ENCODE data around the gene USH2A.

USH2A gene

GRCh38 chr1:215895893-215896292, 527.4 kb downstream of the USH2A start:
- intact Hi-C loops (cut with DNase I; ENCODE audit: low total_unique reads), result no loop called here
- no peak for DNase-seq
- Histone ChIP-seq H3K9me3 (no peaks in the 10 kb centered on the region), H3K4me1 (no peaks in the 10 kb centered on the region), H3K4me3 (no peak overlapping the region), H3K36me3 (no peaks in the 10 kb centered on the region), H3K27me3 (no peaks in the 10 kb centered on the region), H3K27ac (no peak overlapping the region)
- TF ChIP-seq CTCF (IDR thresholded peaks at IDR 0.05), result no peak

- intact Hi-C loops (cut with DNase I; ENCODE audit: low total_unique reads), result no loop called here
- TF ChIP-seq CTCF (IDR thresholded peaks at IDR 0.05), result no peak
- H3K9me3 ChIP-seq, result no peaks in the 10 kb centered on the region
- DNase-seq, result no peak
- no peaks in the 10 kb centered on the region for H3K4me1 ChIP-seq
- H3K27ac ChIP-seq, result no peak overlapping the region
- H3K36me3 ChIP-seq, result no peaks in the 10 kb centered on the region
- H3K27me3 ChIP-seq, result no peaks in the 10 kb centered on the region
- no peak overlapping the region for H3K4me3 ChIP-seq
Observed at GRCh38 chr1:215895276-215895675, 528.0 kb downstream of the USH2A start.

- Histone ChIP-seq H3K27me3 (no peaks in the 10 kb centered on the region), H3K36me3 (no peaks in the 10 kb centered on the region), H3K9me3 (no peaks in the 10 kb centered on the region), H3K4me3 (no peak overlapping the region), H3K4me1 (no peaks in the 10 kb centered on the region), H3K27ac (no peak overlapping the region)
- intact Hi-C loops (cut with DNase I; ENCODE audit: low total_unique reads), result no loop called here
- DNase-seq, result no peak
- no peak for TF ChIP-seq CTCF (IDR thresholded peaks at IDR 0.05)
Observed at GRCh38 chr1:215894617-215895016, 528.6 kb downstream of the USH2A start.

- H3K4me1 ChIP-seq, result no peaks in the 10 kb centered on the region
- intact Hi-C loops (cut with DNase I; ENCODE audit: low total_unique reads), result no loop called here
- no peak for TF ChIP-seq CTCF (IDR thresholded peaks at IDR 0.05)
- DNase-seq, result no peak
- H3K4me3 ChIP-seq, result no peak overlapping the region
- no peaks in the 10 kb centered on the region for H3K9me3 ChIP-seq
- H3K27me3 ChIP-seq, result no peaks in the 10 kb centered on the region
- no peaks in the 10 kb centered on the region for H3K36me3 ChIP-seq
- H3K27ac ChIP-seq, result no peak overlapping the region
Observed at GRCh38 chr1:215891266-215892057, 531.8 kb downstream of the USH2A start.

GRCh38 chr1:215890438-215890837, 532.8 kb downstream of the USH2A start:
- DNase-seq, result no peak
- intact Hi-C loops (cut with DNase I; ENCODE audit: low total_unique reads), result no loop called here
- no peak for TF ChIP-seq CTCF (IDR thresholded peaks at IDR 0.05)
- Histone ChIP-seq H3K27ac (no peak overlapping the region), H3K9me3 (no peaks in the 10 kb centered on the region), H3K4me1 (no peaks in the 10 kb centered on the region), H3K4me3 (no peak overlapping the region), H3K36me3 (no peaks in the 10 kb centered on the region), H3K27me3 (no peaks in the 10 kb centered on the region)
